Liver (tissue), 9 donors: Measurements from ENCODE around the gene TMPRSS13. TPM values are rescaled to one million over a fixed set of nuclear protein-coding genes. Genes with fewer than 3 reads are reported as not detected.

Source experiments
- DNase-seq: peaks from one replicate; pipeline ENCODE4 v3.0.0-alpha.2; 2017; ENCODE audit warnings: low spot score
- H3K27ac ChIP-seq, 2 donors: one replicate each; pipeline ENCODE4 v1.7.0; 2013; ENCODE audit warnings: inconsistent platforms in 2 of 2, low read length in 2 of 2, control low read depth in 1 of 2, low read depth in 1 of 2, mild to moderate bottlenecking in 1 of 2
- H3K27me3 ChIP-seq, 4 donors: one replicate each; pipeline versions ENCODE4 v1.6.1 to v1.7.0; 2013; ENCODE audit warnings: low read length in 3 of 4, inconsistent platforms in 1 of 4, mild to moderate bottlenecking in 1 of 4, moderate library complexity in 1 of 4; ENCODE audit not compliant: control insufficient read depth in 4 of 4, insufficient read depth in 4 of 4
- H3K36me3 ChIP-seq, 4 donors: one replicate each; pipeline versions ENCODE4 v1.6.1 to v1.7.0; 2013; ENCODE audit warnings: low read length in 3 of 4, mild to moderate bottlenecking in 3 of 4, low read depth in 1 of 4, moderate library complexity in 1 of 4; ENCODE audit not compliant: control insufficient read depth in 4 of 4, insufficient read depth in 3 of 4
- H3K4me1 ChIP-seq, 4 donors: one replicate each; pipeline versions ENCODE4 v1.6.1 to v1.7.0; 2013; ENCODE audit warnings: low read length in 3 of 4, mild to moderate bottlenecking in 3 of 4, moderate library complexity in 1 of 4; ENCODE audit not compliant: control insufficient read depth in 4 of 4, insufficient read depth in 4 of 4
- H3K4me3 ChIP-seq, 3 donors: one replicate each; pipeline versions ENCODE4 v1.6.1 to v1.7.0; 2013; ENCODE audit warnings: low read length in 3 of 3, control low read depth in 1 of 3, low read depth in 1 of 3, mild to moderate bottlenecking in 1 of 3
- H3K9ac ChIP-seq, 2 donors: one replicate each; pipeline ENCODE4 v1.7.0; 2013; ENCODE audit warnings: low read length in 2 of 2, mild to moderate bottlenecking in 2 of 2, moderate library complexity in 2 of 2, control low read depth in 1 of 2, low read depth in 1 of 2
- H3K9me3 ChIP-seq, 4 donors: one replicate each; pipeline versions ENCODE4 v1.6.1 to v1.7.0; 2013; ENCODE audit warnings: low read length in 3 of 4; ENCODE audit not compliant: control insufficient read depth in 4 of 4
- EGR1 ChIP-seq, 2 donors: IDR thresholded peaks; 2 replicates each; pipeline ENCODE4 v1.6.1; 2016 to 2018; ENCODE audit warnings: antibody characterized with exemption in 2 of 2, low read depth in 2 of 2
- FOXA1 ChIP-seq: IDR thresholded peaks from 2 replicates; pipeline ENCODE4 v1.6.1; 2016; ENCODE audit warnings: antibody characterized with exemption
- FOXA2 ChIP-seq: IDR thresholded peaks from 2 replicates; pipeline ENCODE4 v1.6.1; 2016; ENCODE audit warnings: antibody characterized with exemption
- GABPA ChIP-seq, 2 donors: IDR thresholded peaks in 1 of 2; conservative IDR thresholded peaks in 1 of 2; 2 replicates each; pipeline ENCODE4 v1.6.1; 2016; ENCODE audit warnings: antibody characterized with exemption in 2 of 2, mild to moderate bottlenecking in 1 of 2, moderate library complexity in 1 of 2
- HNF4A ChIP-seq, 2 donors: conservative IDR thresholded peaks; 2 replicates each; pipeline ENCODE4 v1.6.1; 2016; ENCODE audit warnings: antibody characterized with exemption in 2 of 2, mild to moderate bottlenecking in 2 of 2
- HNF4G ChIP-seq: IDR thresholded peaks from 2 replicates; pipeline ENCODE4 v1.6.1; 2016; ENCODE audit warnings: antibody characterized with exemption
- JUND ChIP-seq, 2 donors: IDR thresholded peaks; 2 replicates each; pipeline ENCODE4 v1.6.1; 2016; ENCODE audit warnings: antibody characterized with exemption in 2 of 2
- NR2F2 ChIP-seq: IDR thresholded peaks from 2 replicates; pipeline ENCODE4 v1.6.1; 2016; ENCODE audit warnings: antibody characterized with exemption
- RAD21 ChIP-seq, 2 donors: IDR thresholded peaks; 2 replicates each; pipeline ENCODE4 v1.6.1; 2016; ENCODE audit warnings: antibody characterized with exemption in 2 of 2, mild to moderate bottlenecking in 2 of 2
- RXRA ChIP-seq, 2 donors: IDR thresholded peaks; 2 replicates each; pipeline ENCODE4 v1.6.1; 2017 to 2018; ENCODE audit warnings: antibody characterized with exemption in 2 of 2, mild to moderate bottlenecking in 1 of 2
- YY1 ChIP-seq: IDR thresholded peaks from 2 replicates; pipeline ENCODE4 v1.6.1; 2016; ENCODE audit warnings: antibody characterized with exemption, mild to moderate bottlenecking
- WGBS: extraction: QIAGEN DNeasy Blood & Tissue Kit; methylation state at CpG from one replicate; pipeline ENCODE4 v1.1.7; 2013; 5-methylcytosine and 5-hydroxymethylcytosine counted together
- polyA plus RNA-seq, 2 donors: library from polyadenylated mRNA; stranded (reverse) in 1 of 2; unstranded in 1 of 2; fragments of 200-250 nt in 1 of 2; fragments of >200 nt in 1 of 2; fragmentation: Nextera tagmentation in 1 of 2; extraction: Ambion mirVana in 1 of 2; gene quantifications; one replicate each; pipeline versions ENCODE4 v1.2.1 to v1.2.3, GENCODE V29; 2013 to 2015
- total RNA-seq, 2 donors: library from RNA; depleted of rRNA; stranded (reverse); fragments of >200 nt; gene quantifications; one replicate each; pipeline ENCODE4 v1.2.3, GENCODE V29; 2014
- TF ChIP-seq, protein P1 (sequence below): IDR thresholded peaks from 2 replicates; pipeline ENCODE4 v1.6.1; 2016; ENCODE audit warnings: antibody characterized with exemption, mild to moderate bottlenecking
- TF ChIP-seq, protein P2 (sequence below): IDR thresholded peaks from 2 replicates; pipeline ENCODE4 v1.6.1; 2016; ENCODE audit warnings: antibody characterized with exemption
- TF ChIP-seq, protein P3 (sequence below): IDR thresholded peaks from 2 replicates; pipeline ENCODE4 v1.6.1; 2016; ENCODE audit warnings: antibody characterized with exemption
- TF ChIP-seq, protein P4 (sequence below): fragments of 150-350 bp; IDR thresholded peaks from 2 replicates; pipeline ENCODE4 v1.5.1; 2017; ENCODE audit warnings: improper control_type of control experiment, low read depth, low read length; ENCODE audit not compliant: missing input control
- TF ChIP-seq, protein P5 (sequence below): IDR thresholded peaks from 2 replicates; pipeline ENCODE4 v1.6.1; 2016; ENCODE audit warnings: antibody characterized with exemption
- donor health status: healthy.
- donor health status: healthy.
- donor health status: healthy.
- donor health status: healthy.
- donor health status: healthy.

TMPRSS13 gene
- total and polyA plus RNA-seq, 4 donors: 0.11 to 0.93 (median 0.24) TPM

DNA sequence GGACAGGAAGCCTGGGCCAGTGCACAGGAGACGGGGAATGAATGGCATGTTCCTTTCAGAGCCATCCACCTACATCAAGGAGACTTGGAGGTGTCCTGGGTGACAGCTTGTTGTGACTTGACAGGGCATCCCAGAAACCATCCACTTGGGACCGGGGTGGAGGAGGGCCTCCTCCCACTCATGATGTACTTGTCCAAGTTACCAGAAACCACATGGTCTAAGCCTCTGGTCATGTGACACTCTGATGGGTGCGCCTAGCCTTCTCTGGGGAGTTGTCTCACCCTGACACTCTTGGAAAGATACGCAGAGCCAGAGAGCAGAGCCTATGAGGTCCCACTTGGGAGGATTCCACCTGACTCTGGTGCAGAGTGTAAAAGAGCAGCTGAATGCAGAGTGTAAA lies 31.1 kb downstream of the TMPRSS13 start (continued):
- TF ChIP-seq, protein P1, sequence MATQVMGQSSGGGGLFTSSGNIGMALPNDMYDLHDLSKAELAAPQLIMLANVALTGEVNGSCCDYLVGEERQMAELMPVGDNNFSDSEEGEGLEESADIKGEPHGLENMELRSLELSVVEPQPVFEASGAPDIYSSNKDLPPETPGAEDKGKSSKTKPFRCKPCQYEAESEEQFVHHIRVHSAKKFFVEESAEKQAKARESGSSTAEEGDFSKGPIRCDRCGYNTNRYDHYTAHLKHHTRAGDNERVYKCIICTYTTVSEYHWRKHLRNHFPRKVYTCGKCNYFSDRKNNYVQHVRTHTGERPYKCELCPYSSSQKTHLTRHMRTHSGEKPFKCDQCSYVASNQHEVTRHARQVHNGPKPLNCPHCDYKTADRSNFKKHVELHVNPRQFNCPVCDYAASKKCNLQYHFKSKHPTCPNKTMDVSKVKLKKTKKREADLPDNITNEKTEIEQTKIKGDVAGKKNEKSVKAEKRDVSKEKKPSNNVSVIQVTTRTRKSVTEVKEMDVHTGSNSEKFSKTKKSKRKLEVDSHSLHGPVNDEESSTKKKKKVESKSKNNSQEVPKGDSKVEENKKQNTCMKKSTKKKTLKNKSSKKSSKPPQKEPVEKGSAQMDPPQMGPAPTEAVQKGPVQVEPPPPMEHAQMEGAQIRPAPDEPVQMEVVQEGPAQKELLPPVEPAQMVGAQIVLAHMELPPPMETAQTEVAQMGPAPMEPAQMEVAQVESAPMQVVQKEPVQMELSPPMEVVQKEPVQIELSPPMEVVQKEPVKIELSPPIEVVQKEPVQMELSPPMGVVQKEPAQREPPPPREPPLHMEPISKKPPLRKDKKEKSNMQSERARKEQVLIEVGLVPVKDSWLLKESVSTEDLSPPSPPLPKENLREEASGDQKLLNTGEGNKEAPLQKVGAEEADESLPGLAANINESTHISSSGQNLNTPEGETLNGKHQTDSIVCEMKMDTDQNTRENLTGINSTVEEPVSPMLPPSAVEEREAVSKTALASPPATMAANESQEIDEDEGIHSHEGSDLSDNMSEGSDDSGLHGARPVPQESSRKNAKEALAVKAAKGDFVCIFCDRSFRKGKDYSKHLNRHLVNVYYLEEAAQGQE: no peak
- TF ChIP-seq YY1 (no peak), HNF4A (conservative IDR thresholded peaks at IDR 0.05) (no peak), EGR1 (IDR thresholded peaks at IDR 0.05; ENCODE audit: low read depth in 2 of 2) (no peak), JUND (IDR thresholded peaks at IDR 0.05) (no peak)

DNA sequence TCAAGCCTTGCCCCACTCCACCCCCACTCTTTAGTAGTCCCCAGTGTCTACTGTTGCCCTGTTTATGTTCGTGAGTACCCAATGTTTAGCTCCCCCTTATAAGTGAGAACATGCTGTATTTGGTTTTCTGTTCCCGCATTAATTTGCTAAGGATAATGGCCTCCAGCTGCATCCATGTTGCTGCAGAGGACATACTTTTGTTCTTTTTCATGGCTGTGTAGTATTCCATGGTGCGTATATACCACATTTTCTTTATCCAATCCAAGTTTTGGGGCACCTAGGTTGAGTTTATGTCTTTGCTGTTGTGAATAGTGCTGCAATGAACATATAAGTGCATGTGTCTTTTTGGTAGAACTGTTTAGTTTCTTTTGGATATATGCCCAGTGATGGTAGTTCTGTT lies 36.6 kb downstream of the TMPRSS13 start:
- DNase-seq: no peak
- Histone ChIP-seq H3K9ac (no peak overlapping the region), H3K9me3 (no peaks in the 10 kb centered on the region), H3K27ac (no peak overlapping the region), H3K4me1 (no peaks in the 10 kb centered on the region), H3K4me3 (no peak overlapping the region), H3K36me3 (no peaks in the 10 kb centered on the region), H3K27me3 (peaks cover 0 to 6% (median 2%) of the 10 kb centered on the region in 4 donors)
- TF ChIP-seq RXRA (IDR thresholded peaks at IDR 0.05) (no peak), GABPA (IDR thresholded peaks at IDR 0.05 in 1 of 2, conservative IDR thresholded peaks at IDR 0.05 in 1 of 2) (no peak), HNF4G (no peak), EGR1 (IDR thresholded peaks at IDR 0.05; ENCODE audit: low read depth in 2 of 2) (no peak), RAD21 (IDR thresholded peaks at IDR 0.05) (no peak), JUND (IDR thresholded peaks at IDR 0.05) (no peak), FOXA2 (no peak), HNF4A (conservative IDR thresholded peaks at IDR 0.05) (no peak), FOXA1 (no peak)
- TF ChIP-seq, protein P2, sequence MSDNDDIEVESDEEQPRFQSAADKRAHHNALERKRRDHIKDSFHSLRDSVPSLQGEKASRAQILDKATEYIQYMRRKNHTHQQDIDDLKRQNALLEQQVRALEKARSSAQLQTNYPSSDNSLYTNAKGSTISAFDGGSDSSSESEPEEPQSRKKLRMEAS: no peak
- TF ChIP-seq, protein P3, sequence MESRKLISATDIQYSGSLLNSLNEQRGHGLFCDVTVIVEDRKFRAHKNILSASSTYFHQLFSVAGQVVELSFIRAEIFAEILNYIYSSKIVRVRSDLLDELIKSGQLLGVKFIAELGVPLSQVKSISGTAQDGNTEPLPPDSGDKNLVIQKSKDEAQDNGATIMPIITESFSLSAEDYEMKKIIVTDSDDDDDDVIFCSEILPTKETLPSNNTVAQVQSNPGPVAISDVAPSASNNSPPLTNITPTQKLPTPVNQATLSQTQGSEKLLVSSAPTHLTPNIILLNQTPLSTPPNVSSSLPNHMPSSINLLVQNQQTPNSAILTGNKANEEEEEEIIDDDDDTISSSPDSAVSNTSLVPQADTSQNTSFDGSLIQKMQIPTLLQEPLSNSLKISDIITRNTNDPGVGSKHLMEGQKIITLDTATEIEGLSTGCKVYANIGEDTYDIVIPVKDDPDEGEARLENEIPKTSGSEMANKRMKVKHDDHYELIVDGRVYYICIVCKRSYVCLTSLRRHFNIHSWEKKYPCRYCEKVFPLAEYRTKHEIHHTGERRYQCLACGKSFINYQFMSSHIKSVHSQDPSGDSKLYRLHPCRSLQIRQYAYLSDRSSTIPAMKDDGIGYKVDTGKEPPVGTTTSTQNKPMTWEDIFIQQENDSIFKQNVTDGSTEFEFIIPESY: no peak
- TF ChIP-seq, protein P4, sequence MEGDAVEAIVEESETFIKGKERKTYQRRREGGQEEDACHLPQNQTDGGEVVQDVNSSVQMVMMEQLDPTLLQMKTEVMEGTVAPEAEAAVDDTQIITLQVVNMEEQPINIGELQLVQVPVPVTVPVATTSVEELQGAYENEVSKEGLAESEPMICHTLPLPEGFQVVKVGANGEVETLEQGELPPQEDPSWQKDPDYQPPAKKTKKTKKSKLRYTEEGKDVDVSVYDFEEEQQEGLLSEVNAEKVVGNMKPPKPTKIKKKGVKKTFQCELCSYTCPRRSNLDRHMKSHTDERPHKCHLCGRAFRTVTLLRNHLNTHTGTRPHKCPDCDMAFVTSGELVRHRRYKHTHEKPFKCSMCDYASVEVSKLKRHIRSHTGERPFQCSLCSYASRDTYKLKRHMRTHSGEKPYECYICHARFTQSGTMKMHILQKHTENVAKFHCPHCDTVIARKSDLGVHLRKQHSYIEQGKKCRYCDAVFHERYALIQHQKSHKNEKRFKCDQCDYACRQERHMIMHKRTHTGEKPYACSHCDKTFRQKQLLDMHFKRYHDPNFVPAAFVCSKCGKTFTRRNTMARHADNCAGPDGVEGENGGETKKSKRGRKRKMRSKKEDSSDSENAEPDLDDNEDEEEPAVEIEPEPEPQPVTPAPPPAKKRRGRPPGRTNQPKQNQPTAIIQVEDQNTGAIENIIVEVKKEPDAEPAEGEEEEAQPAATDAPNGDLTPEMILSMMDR: no peak
- 91% methylated on average over 3 of the region's 3 CpGs for WGBS

DNA sequence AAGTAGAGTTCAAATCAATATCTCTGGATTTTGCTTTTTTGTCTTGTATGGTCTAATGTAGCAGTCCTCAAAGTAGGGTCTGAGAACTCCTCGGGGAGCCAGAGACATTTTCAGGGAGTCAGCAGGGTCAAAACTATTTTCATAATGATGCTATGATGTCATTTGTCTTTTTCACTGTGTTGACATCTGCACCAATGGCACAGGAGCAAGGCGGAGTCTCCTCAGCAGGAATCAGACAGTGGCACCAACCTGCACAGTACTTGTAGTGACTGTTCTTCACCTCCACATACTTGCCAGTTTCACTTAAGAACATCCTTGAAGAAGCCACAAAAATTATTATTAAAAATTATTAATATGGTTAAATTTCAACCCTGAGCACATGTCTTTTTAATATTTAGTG lies 37.8 kb downstream of the TMPRSS13 start:
- no peaks in the 10 kb centered on the region for H3K9me3 ChIP-seq
- 82% methylated on average over 2 of the region's 2 CpGs for WGBS
- H3K36me3 ChIP-seq: no peaks in the 10 kb centered on the region
- H3K27me3 ChIP-seq: peaks cover 0 to 3% (median under 1%) of the 10 kb centered on the region in 4 donors
- no peaks in the 10 kb centered on the region for H3K4me1 ChIP-seq
- H3K27ac ChIP-seq: no peak overlapping the region
- no peak overlapping the region for H3K9ac ChIP-seq
- no peak for DNase-seq
- H3K4me3 ChIP-seq: no peak overlapping the region
- TF ChIP-seq, protein P2: no peak
- TF ChIP-seq GABPA (IDR thresholded peaks at IDR 0.05 in 1 of 2, conservative IDR thresholded peaks at IDR 0.05 in 1 of 2): no peak
- no peak for TF ChIP-seq FOXA2
- TF ChIP-seq, protein P3: no peak
- TF ChIP-seq HNF4A (conservative IDR thresholded peaks at IDR 0.05): no peak
- TF ChIP-seq RXRA (IDR thresholded peaks at IDR 0.05): no peak
- TF ChIP-seq, protein P5, sequence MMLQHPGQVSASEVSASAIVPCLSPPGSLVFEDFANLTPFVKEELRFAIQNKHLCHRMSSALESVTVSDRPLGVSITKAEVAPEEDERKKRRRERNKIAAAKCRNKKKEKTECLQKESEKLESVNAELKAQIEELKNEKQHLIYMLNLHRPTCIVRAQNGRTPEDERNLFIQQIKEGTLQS: no peak
- TF ChIP-seq, protein P4: no peak
- no peak for TF ChIP-seq NR2F2
- no peak for TF ChIP-seq HNF4G
- no peak for TF ChIP-seq JUND (IDR thresholded peaks at IDR 0.05)
- TF ChIP-seq RAD21 (IDR thresholded peaks at IDR 0.05): no peak
- TF ChIP-seq EGR1 (IDR thresholded peaks at IDR 0.05; ENCODE audit: low read depth in 2 of 2): no peak
- TF ChIP-seq YY1: no peak
- no peak for TF ChIP-seq FOXA1
